Measurements from ENCODE around the gene VTA1.

DNA sequence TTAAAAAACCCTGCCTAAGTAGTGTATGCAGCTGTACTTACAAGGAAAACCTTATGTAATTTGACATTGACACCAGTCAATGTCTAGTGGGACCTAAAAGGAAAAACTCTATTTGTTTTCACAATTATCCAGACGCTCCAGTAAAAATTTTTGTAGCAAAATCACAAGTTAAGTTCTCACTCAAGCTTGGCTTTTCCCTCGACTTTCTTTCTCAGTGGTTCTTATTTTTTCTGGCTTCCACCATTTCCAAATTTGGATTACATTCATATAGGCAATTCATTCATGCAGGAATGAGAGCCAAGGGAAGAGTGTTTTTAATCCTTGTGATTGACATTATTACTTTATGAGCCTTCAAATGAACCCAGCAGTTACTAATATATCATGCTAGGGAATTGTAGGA is 88.7 kb downstream of the VTA1 start:
- TF ChIP-seq, protein P1, sequence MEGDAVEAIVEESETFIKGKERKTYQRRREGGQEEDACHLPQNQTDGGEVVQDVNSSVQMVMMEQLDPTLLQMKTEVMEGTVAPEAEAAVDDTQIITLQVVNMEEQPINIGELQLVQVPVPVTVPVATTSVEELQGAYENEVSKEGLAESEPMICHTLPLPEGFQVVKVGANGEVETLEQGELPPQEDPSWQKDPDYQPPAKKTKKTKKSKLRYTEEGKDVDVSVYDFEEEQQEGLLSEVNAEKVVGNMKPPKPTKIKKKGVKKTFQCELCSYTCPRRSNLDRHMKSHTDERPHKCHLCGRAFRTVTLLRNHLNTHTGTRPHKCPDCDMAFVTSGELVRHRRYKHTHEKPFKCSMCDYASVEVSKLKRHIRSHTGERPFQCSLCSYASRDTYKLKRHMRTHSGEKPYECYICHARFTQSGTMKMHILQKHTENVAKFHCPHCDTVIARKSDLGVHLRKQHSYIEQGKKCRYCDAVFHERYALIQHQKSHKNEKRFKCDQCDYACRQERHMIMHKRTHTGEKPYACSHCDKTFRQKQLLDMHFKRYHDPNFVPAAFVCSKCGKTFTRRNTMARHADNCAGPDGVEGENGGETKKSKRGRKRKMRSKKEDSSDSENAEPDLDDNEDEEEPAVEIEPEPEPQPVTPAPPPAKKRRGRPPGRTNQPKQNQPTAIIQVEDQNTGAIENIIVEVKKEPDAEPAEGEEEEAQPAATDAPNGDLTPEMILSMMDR (IDR thresholded peaks at IDR 0.05 in 4 of 5, conservative IDR thresholded peaks at IDR 0.05 in 1 of 5), result no peak
- TF ChIP-seq POLR2A (IDR thresholded peaks at IDR 0.05), result no peak

All from gastrocnemius medialis (tissue), 4 donors.